Natural killer cell (primary cell): ENCODE data around the gene CLBA1. TPM values are rescaled to one million over a fixed set of nuclear protein-coding genes. Genes with fewer than 3 reads are reported as not detected.
A peak's percentile ranks its signal among the peaks of the same experiment; 100 is the strongest.

Experiments used
- ATAC-seq, 3 donors: fragments of 150-1000 bp in 2 of 3; fragments of 200-7000 bp in 1 of 3; cut with Tn5 transposase; 1 replicate in 1 of 3; 2 replicates in 2 of 3; pipeline ENCODE4 v1.10.0; 2021; ENCODE audit warnings: mild to moderate bottlenecking in 2 of 3, moderate library complexity in 2 of 3
- DNase-seq, 2 donors: peaks; one replicate each; pipeline versions ENCODE4 v3.0.0 to v3.0.0-alpha.2; 2013 to 2021; ENCODE audit warnings: mixed read lengths in 1 of 2
- H3K27ac ChIP-seq: one replicate; pipeline ENCODE4 v1.5.1; 2013; ENCODE audit warnings: mild to moderate bottlenecking, low read length
- H3K27me3 ChIP-seq: one replicate; pipeline ENCODE4 v1.6.1; 2013; ENCODE audit warnings: low read length; ENCODE audit not compliant: control insufficient read depth, insufficient read depth
- H3K36me3 ChIP-seq: one replicate; pipeline ENCODE4 v1.6.1; 2013; ENCODE audit warnings: low read length; ENCODE audit not compliant: control insufficient read depth, insufficient read depth
- H3K4me1 ChIP-seq: one replicate; pipeline ENCODE4 v1.6.1; 2013; ENCODE audit warnings: low read length; ENCODE audit not compliant: control insufficient read depth, insufficient read depth
- H3K4me3 ChIP-seq: one replicate; pipeline ENCODE4 v1.5.1; 2013; ENCODE audit warnings: low read length
- H3K9me3 ChIP-seq: one replicate; pipeline ENCODE4 v1.6.1; 2013; ENCODE audit warnings: low read length; ENCODE audit not compliant: control insufficient read depth, insufficient read depth
- H3K27ac Mint-ChIP-seq, 2 donors: one replicate each; pipeline ENCODE4 v1.8.0; 2022; ENCODE audit warnings: mild to moderate bottlenecking in 2 of 2, mixed read lengths in 2 of 2, moderate library complexity in 1 of 2
- H3K27me3 Mint-ChIP-seq, 2 donors: one replicate each; pipeline ENCODE4 v1.8.0; 2022; ENCODE audit warnings: low read depth in 2 of 2, mixed read lengths in 2 of 2
- H3K36me3 Mint-ChIP-seq: one replicate; pipeline ENCODE4 v1.8.0; 2022; ENCODE audit warnings: mixed read lengths
- H3K4me1 Mint-ChIP-seq, 2 donors: one replicate each; pipeline ENCODE4 v1.8.0; 2022; ENCODE audit warnings: mixed read lengths in 2 of 2
- H3K4me3 Mint-ChIP-seq: one replicate; pipeline ENCODE4 v1.8.0; 2022; ENCODE audit warnings: mild to moderate bottlenecking, moderate library complexity, mixed read lengths
- H3K9me3 Mint-ChIP-seq, 2 donors: one replicate each; pipeline ENCODE4 v1.8.0; 2022; ENCODE audit warnings: mixed read lengths in 2 of 2
- CTCF ChIP-seq: fragments of 200-600 bp; IDR thresholded peaks from one replicate; pipeline ENCODE4 v1.8.0; 2022; ENCODE audit warnings: antibody characterized with exemption
- WGBS: methylation state at CpG from one replicate; pipeline ENCODE4 v1.1.7; 2013; ENCODE audit warnings: missing lambda C conversion rate; ENCODE audit not compliant: insufficient coverage; 5-methylcytosine and 5-hydroxymethylcytosine counted together
- intact Hi-C: fragments of 100-400 bp; cut with micrococcal nuclease; formaldehyde crosslinking; loops from one replicate; pipeline ENCODE4 v1.14.2; 2022
- total RNA-seq, 4 donors: library from RNA; stranded (reverse); fragments of 120-200 nt in 1 of 4; gene quantifications; one replicate each; pipeline versions ENCODE4 v1.2.3 to v1.2.4, GENCODE V29; 2013 to 2022

Gene CLBA1
- total RNA-seq, 3 donors from 2014 or later (not counting 1 experiment from before 2014, with no cell fraction given), result 1.2 to 1.8 (median 1.3) TPM

DNA sequence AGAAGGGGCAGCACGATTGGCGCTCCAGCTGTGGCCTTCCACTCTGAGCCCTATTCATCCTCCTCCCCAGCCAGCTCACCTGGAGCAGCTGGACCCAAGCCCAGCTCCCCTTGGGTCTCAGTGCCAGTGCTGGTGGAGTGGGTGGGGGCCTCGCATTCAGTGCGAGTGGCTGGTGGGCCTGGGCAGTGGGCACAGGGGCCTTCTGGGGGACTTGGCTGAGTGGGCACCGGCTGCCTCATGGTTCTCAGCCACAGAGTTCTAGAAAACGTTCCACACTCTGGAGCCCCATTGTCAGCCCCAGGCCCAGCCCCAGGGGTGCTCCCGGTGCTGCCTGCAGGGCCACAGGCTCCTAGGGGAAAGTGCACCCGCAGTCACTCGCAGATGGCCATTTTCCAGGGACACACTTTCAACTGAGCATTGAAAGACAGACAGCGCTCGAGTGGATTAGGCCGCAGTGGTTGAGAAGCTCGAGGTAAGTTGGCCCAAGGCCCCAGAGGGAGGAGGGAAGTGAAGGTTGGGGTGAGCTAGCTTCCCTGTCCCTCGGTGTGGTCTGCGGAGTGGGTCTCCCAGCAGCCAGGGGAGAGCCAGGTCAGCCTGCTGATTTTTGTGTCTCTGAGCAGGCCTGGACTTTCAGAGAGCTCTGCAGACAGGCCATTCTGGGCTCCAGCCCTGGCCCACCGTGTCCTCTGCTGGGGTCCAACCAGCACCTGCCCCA, 3.8 kb downstream of the CLBA1 start:
- DNase-seq (no peak), ATAC-seq (no peak)
- Mint-ChIP-seq H3K9me3 (no peaks in the 10 kb centered on the region), H3K4me1 (peaks cover 0 to 7% of the 10 kb centered on the region in 2 donors), H3K4me3 (no peak overlapping the region), H3K27me3 (no peaks in the 10 kb centered on the region), H3K36me3 (no peaks in the 10 kb centered on the region), H3K27ac (no peak overlapping the region)
- Histone ChIP-seq H3K27ac (no peak overlapping the region), H3K9me3 (no peaks in the 10 kb centered on the region), H3K4me1 (peaks cover 13% of the 10 kb centered on the region), H3K27me3 (no peaks in the 10 kb centered on the region), H3K4me3 (no peak overlapping the region), H3K36me3 (no peaks in the 10 kb centered on the region)
- intact Hi-C loops, result no loop called here
- WGBS, result 93% methylated on average over 16 of the region's 16 CpGs
- TF ChIP-seq CTCF, result no peak

GRCh38 chr14:104989951-104990303, 4.3 kb downstream of the CLBA1 start:
- no peak for ATAC-seq
- no peak overlapping the region for H3K4me3 ChIP-seq
- TF ChIP-seq CTCF, result no peak
- H3K36me3 Mint-ChIP-seq, result no peaks in the 10 kb centered on the region
- WGBS, result 86% methylated on average over 7 of the region's 7 CpGs
- H3K9me3 ChIP-seq, result no peaks in the 10 kb centered on the region
- no peaks in the 10 kb centered on the region for H3K36me3 ChIP-seq
- no peaks in the 10 kb centered on the region for H3K27me3 ChIP-seq
- peaks cover 0 to 1% of the 10 kb centered on the region in 2 donors for H3K4me1 Mint-ChIP-seq
- DNase-seq, result no peak
- no peaks in the 10 kb centered on the region for H3K9me3 Mint-ChIP-seq
- H3K27ac Mint-ChIP-seq, result no peak overlapping the region
- no peak overlapping the region for H3K4me3 Mint-ChIP-seq
- H3K27ac ChIP-seq, result no peak overlapping the region
- H3K27me3 Mint-ChIP-seq, result no peaks in the 10 kb centered on the region
- peaks cover 11% of the 10 kb centered on the region for H3K4me1 ChIP-seq
- intact Hi-C loops, result no loop called here

DNA sequence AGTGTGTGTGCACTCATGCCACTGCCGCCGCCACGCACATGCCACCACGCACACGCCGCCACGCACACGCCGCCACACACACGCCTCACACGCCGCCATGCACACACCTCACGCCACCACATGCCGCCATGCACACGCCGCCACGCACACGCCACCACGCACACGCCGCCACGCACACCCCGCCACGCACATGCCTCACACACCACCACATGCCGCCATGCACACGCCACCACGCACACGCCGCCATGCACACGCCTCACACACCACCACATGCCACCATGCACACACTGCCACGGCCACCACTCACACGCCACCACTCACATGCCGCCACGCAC, 6.3 kb downstream of the CLBA1 start:
- H3K36me3 Mint-ChIP-seq, result no peaks in the 10 kb centered on the region
- Histone ChIP-seq H3K4me1 (no peaks in the 10 kb centered on the region), H3K36me3 (no peaks in the 10 kb centered on the region), H3K27me3 (no peaks in the 10 kb centered on the region), H3K27ac (no peak overlapping the region), H3K9me3 (no peaks in the 10 kb centered on the region), H3K4me3 (no peak overlapping the region)
- intact Hi-C loops, result no loop called here
- no peak for TF ChIP-seq CTCF
- DNase-seq (no peak), ATAC-seq (peak in 1 of 3 donors; percentile 30)
- H3K27me3 Mint-ChIP-seq, result no peaks in the 10 kb centered on the region
- WGBS, result 97% methylated on average over 34 of the region's 34 CpGs
- H3K4me3 Mint-ChIP-seq, result no peak overlapping the region
- no peaks in the 10 kb centered on the region for H3K9me3 Mint-ChIP-seq
- H3K27ac Mint-ChIP-seq, result no peak overlapping the region
- H3K4me1 Mint-ChIP-seq, result no peaks in the 10 kb centered on the region

DNA sequence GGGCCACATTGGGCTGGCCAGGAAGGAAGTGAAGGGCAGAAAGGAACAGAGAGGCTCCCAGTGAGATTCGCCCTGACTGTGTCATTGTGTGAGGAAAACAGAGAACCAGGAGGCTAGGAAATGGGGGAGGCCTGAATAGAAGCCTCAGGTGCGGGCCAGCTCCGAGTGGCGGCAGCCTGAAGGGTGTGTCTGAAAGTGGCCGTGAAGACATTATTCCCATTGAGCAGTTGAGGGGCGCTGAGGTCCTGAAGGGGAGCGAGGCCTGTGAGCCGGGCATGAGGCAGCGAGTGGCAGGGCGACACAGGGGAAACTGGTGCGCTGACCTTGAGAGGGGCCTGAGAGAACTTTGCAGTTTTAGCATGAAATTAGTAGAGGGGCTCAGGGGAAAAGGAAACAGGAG, 6.9 kb downstream of the CLBA1 start:
- Histone ChIP-seq H3K27ac (no peak overlapping the region), H3K36me3 (no peaks in the 10 kb centered on the region), H3K27me3 (no peaks in the 10 kb centered on the region), H3K4me3 (no peak overlapping the region), H3K4me1 (no peaks in the 10 kb centered on the region), H3K9me3 (no peaks in the 10 kb centered on the region)
- 98% methylated on average over 11 of the region's 11 CpGs for WGBS
- Mint-ChIP-seq H3K36me3 (no peaks in the 10 kb centered on the region), H3K4me3 (no peak overlapping the region), H3K9me3 (no peaks in the 10 kb centered on the region), H3K27ac (no peak overlapping the region), H3K4me1 (no peaks in the 10 kb centered on the region), H3K27me3 (no peaks in the 10 kb centered on the region)
- intact Hi-C loops, result no loop called here
- DNase-seq, result no peak
- no peak for TF ChIP-seq CTCF
- ATAC-seq, result no peak
